Measurements from ENCODE around the gene KHK.

KHK gene

GRCh38 chr2:27081984-27082772 lies 4.4 kb upstream of the KHK start:
- DNase-seq (ENCODE audit: low read depth, low spot score), result no peak

GRCh38 chr2:27082773-27083409 lies 3.7 kb upstream of the KHK start:
- no peak for DNase-seq (ENCODE audit: low read depth, low spot score)

GRCh38 chr2:27083410-27084296 lies 2.9 kb upstream of the KHK start:
- DNase-seq (ENCODE audit: low read depth, low spot score), result no peak

- no peak for DNase-seq (ENCODE audit: low read depth, low spot score)
Measured at GRCh38 chr2:27084297-27085061, 2.1 kb upstream of the KHK start.

- DNase-seq (ENCODE audit: low read depth, low spot score), result no peak
Measured at GRCh38 chr2:27085062-27085672, 1.4 kb upstream of the KHK start.

GRCh38 chr2:27085673-27086089 lies 891 bp upstream of the KHK start:
- no peak for DNase-seq (ENCODE audit: low read depth, low spot score)

- peak; percentile 97 for DNase-seq (ENCODE audit: low read depth, low spot score)
Measured at GRCh38 chr2:27086090-27086723, 365 bp upstream of the KHK start.

GRCh38 chr2:27087823-27088410 lies 1.3 kb downstream of the KHK start:
- no peak for DNase-seq (ENCODE audit: low read depth, low spot score)

GRCh38 chr2:27088634-27089033 lies 2.1 kb downstream of the KHK start:
- DNase-seq (ENCODE audit: low read depth, low spot score), result no peak

GRCh38 chr2:27089111-27089954 lies 2.8 kb downstream of the KHK start:
- no peak for DNase-seq (ENCODE audit: low read depth, low spot score)

- DNase-seq (ENCODE audit: low read depth, low spot score), result no peak
Measured at GRCh38 chr2:27091746-27092695, 5.4 kb downstream of the KHK start.

- DNase-seq (ENCODE audit: low read depth, low spot score), result no peak
Measured at GRCh38 chr2:27092696-27093429, 6.3 kb downstream of the KHK start.

- DNase-seq (ENCODE audit: low read depth, low spot score), result no peak
Measured at GRCh38 chr2:27093430-27094352, 7.1 kb downstream of the KHK start.

- no peak for DNase-seq (ENCODE audit: low read depth, low spot score)
Measured at GRCh38 chr2:27094353-27094984, 7.9 kb downstream of the KHK start.

GRCh38 chr2:27095427-27095744 lies 8.8 kb downstream of the KHK start:
- DNase-seq (ENCODE audit: low read depth, low spot score), result no peak
